Activated CD4-positive, alpha-beta T cell treated with anti-CD3 and anti-CD28 coated beads, Interleukin-2, amount 50 U/mL, for 16 hours (primary cell): ENCODE results near the gene TLR7.
A peak's percentile ranks its signal among the peaks of the same experiment; 100 is the strongest.

ENCODE experiments used
- DNase-seq: peaks from one replicate; pipeline ENCODE4 v3.0.0-alpha.2; 2020

Gene TLR7

DNA sequence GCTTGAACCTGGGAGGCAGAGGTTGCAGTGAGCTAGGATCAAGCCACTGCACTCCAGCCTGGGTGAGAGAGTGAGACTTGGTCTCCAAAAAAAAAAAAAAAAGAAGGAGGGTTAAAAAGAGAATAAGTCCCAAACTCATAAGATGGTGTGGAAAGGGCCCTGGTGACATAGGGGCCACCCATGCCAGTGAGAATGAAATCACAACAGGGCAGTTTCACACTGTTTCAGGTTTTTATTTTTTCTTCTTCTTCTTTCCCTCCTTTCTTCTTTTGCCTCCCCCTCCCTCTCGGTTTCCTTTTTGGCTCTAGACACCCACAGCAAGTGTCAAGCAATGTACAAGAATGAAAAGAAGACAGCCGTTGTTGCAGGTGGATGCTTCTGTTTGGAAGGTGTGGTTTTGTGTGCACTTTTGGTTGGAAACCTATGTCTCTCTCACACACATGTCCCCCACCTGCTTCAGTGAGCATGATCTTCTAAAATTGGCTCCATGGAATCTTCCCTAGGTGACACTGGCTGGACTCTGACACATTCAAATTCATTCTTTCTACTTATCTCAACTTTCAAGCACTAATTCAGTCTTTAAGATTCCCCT, 25.1 kb downstream of the TLR7 start:
- DNase-seq = no peak

GRCh38 chrX:12892716-12893115, 25.8 kb downstream of the TLR7 start:
- no peak for DNase-seq

- peak; percentile 14 for DNase-seq
Measured at GRCh38 chrX:12894074-12895030, 27.5 kb downstream of the TLR7 start.

DNA sequence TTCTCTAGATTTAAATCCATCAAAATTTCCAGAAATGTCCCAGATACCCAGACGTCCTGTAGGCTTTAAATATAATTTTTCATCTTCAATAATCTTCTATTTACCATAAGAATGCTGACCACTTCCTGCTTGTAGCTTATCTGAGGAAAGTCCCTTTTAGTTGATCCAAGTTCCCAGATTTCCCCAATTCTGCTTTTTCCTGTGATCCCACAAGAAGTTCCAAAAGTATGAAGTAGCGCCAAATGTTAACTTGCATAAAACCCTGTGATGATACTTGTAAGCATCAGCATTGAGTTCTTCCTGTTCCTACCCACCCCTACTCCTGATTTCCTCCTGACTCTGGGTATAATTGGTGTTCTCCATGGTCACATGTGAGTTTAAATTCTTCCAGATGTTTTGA, 29.0 kb downstream of the TLR7 start:
- DNase-seq = no peak

GRCh38 chrX:12896935-12897334, 30.1 kb downstream of the TLR7 start:
- DNase-seq = no peak

GRCh38 chrX:12898073-12898472, 31.2 kb downstream of the TLR7 start:
- no peak for DNase-seq

- DNase-seq = no peak
Measured at GRCh38 chrX:12899506-12899905, 32.6 kb downstream of the TLR7 start.

DNA sequence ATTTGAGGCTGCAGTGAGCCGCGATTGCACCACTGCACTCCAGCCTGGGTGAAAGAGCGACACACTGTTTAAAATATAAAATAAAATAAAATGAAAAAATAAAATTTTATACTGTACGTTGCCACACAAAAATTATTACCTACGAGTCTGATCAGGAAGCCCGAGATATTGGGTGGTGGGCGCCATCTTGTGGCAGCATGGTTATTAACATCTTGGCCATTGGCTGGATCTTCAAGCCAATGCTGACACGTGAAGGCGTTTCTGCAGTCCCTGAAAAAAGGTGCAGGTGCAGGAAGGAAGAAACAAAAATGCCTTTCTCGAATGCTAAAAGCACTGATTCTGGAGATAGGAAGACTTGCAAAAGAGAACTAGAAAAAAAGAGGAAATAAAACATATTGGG, 34.6 kb downstream of the TLR7 start:
- DNase-seq = peak; percentile 71

GRCh38 chrX:12903646-12904045, 36.8 kb downstream of the TLR7 start:
- no peak for DNase-seq

DNA sequence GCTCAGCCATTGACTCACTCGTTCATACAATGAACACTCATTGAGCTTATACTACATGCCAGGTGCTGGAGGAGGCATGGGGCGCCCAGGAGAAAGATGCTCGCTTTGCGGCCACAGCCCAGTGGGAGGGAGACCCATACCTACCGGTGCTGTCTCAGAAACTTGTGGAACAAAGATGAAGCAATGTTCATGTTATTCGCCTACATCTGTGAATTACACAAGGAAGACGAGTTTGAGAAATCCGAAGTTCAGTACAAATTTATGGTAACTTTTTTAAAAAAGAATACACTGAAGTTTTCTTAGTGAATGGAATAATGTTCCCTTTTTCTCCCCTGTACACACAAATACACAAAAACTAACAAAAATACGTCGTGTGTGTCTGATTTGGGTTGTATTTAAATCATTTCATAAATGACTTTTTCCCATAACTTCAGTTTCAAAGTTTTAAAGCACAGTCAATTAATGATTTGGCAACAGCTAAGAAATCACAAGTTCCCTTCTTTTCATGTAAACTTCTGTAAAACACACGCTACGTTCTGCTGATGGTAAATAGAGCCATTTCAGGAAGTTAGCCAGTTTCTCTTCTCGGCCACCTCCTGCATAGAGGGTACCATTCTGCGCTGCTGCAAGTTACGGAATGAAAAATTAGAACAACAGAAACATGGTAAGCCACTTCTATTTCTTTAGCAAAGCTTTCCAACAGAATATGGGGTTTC, 39.3 kb downstream of the TLR7 start, which contains the start of gene TLR8:
Gene TLR8, plus strand, starts transcription at position 575 of the 716 bp plus-strand sequence. Its CDS starts 87 bp downstream, at position 662.
- no peak for DNase-seq

DNA sequence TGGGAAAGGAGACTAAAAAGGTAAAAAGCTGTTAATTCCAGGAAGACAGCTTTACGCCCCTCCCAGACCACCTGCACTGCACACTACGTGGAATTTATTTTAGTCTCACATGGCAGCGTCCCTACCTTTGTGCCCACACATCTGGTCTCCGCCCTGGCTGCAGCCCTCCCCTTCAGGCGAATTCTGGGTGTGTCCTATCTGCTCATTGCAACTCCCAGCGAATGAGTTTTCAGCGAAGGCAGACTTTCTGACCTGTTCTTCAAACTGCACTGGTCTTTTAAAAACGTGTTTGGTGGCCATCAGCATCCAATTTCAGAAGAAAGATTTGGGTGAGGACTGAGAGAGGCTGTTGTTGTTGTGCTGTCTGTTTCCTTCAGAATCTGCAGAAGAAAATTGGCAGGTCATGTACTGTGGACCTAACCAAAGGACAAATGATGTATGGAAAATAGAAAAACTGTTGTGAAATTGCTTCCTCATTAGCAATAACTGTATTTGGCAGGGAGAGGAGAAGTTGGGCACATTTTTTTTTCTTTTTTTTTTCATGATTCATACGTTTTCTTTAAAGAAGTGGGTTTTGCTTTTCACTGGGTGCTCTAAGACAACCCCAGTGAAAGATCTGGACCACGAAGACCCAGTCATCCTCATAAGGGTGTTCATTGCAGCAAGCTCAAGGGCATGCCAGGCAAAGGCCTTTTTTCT, 43.7 kb downstream of the TLR7 start:
- no peak for DNase-seq

GRCh38 chrX:12911122-12911470, 44.2 kb downstream of the TLR7 start:
- no peak for DNase-seq

DNA sequence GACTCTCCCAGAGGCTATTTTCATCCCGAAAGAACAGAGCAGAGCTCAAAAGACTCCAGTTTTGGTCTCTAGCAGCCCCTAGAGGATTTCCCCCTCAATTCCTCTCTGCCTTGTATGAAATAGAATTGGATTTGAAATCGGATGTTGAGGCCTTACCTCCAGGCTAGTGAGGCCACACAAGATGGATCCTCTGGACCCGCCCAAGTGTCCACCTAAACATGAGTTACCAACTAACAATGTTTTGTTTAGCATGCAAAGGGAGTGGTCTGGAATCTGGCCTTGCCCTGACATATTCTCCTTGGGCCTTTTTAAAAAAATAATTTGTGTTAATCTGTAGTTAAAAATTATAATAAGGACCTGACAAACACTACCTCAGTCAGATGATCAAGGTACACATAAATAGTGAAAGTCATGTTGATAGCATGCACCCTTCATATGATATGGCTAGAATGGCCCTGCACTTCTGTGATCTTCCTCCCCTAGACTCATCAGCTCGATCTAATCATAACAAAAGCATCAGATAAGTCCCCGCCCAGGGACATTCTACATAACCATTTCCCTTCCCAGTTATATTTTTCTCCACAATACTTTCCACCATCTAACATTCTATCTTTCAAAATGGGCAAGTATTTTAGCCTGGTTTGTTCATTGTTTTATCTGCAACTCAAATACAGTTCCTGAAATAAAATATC, 46.1 kb downstream of the TLR7 start:
- DNase-seq = no peak

DNA sequence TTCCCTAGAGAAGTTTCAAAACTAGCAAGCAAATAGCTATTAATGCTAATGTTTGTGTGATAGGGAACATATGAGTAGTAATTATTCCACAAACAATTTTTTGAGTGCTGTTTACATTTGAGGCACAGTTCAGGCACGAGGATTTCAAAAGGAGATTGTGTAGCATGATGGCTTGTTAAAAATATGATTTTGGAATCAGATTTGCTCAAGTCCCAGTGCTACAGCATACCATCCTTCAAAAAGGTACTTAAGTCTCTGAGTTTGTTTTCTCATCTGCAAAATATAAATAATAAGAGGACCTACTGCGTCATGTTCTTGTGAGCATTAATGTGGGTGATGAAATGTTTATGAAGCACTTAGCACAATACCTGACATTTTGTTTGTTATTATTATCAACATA, 50.9 kb downstream of the TLR7 start:
- no peak for DNase-seq

- no peak for DNase-seq
Measured at GRCh38 chrX:12919051-12919450, 52.2 kb downstream of the TLR7 start.

DNA sequence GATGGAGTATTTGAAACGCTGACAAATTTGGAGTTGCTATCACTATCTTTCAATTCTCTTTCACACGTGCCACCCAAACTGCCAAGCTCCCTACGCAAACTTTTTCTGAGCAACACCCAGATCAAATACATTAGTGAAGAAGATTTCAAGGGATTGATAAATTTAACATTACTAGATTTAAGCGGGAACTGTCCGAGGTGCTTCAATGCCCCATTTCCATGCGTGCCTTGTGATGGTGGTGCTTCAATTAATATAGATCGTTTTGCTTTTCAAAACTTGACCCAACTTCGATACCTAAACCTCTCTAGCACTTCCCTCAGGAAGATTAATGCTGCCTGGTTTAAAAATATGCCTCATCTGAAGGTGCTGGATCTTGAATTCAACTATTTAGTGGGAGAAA, 52.7 kb downstream of the TLR7 start:
- no peak for DNase-seq

GRCh38 chrX:12920990-12921389, 54.1 kb downstream of the TLR7 start:
- DNase-seq = peak; percentile 5

DNA sequence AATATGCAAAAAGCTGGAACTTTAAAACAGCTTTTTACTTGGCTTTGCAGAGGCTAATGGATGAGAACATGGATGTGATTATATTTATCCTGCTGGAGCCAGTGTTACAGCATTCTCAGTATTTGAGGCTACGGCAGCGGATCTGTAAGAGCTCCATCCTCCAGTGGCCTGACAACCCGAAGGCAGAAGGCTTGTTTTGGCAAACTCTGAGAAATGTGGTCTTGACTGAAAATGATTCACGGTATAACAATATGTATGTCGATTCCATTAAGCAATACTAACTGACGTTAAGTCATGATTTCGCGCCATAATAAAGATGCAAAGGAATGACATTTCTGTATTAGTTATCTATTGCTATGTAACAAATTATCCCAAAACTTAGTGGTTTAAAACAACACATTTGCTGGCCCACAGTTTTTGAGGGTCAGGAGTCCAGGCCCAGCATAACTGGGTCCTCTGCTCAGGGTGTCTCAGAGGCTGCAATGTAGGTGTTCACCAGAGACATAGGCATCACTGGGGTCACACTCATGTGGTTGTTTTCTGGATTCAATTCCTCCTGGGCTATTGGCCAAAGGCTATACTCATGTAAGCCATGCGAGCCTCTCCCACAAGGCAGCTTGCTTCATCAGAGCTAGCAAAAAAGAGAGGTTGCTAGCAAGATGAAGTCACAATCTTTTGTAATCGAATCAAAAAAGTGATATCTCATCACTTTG, 55.2 kb downstream of the TLR7 start:
- DNase-seq = no peak

DNA sequence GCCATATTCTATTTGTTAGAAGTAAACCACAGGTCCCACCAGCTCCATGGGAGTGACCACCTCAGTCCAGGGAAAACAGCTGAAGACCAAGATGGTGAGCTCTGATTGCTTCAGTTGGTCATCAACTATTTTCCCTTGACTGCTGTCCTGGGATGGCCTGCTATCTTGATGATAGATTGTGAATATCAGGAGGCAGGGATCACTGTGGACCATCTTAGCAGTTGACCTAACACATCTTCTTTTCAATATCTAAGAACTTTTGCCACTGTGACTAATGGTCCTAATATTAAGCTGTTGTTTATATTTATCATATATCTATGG, 55.7 kb downstream of the TLR7 start:
- no peak for DNase-seq

- DNase-seq = no peak
Measured at GRCh38 chrX:12929701-12930100, 62.8 kb downstream of the TLR7 start.

GRCh38 chrX:12930150-12930549, 63.3 kb downstream of the TLR7 start:
- no peak for DNase-seq

- no peak for DNase-seq
Measured at GRCh38 chrX:12932244-12932643, 65.4 kb downstream of the TLR7 start.
